Measurements from ENCODE around the gene SLC43A2.

- TF ChIP-seq MAX (IDR thresholded peaks at IDR 0.05) (no peak), RFX5 (IDR thresholded peaks at IDR 0.05) (no peak), NFE2L2 (conservative IDR thresholded peaks at IDR 0.05; ENCODE audit: low read length) (no peak), JUN (IDR thresholded peaks at IDR 0.05) (no peak), POLR2A (IDR thresholded peaks at IDR 0.05; ENCODE audit: low read length) (no peak), EP300 (IDR thresholded peaks at IDR 0.05) (no peak), CTCF (IDR thresholded peaks at IDR 0.05) (no peak), BHLHE40 (IDR thresholded peaks at IDR 0.05; ENCODE audit: low read depth, low read length) (no peak), JUNB (IDR thresholded peaks at IDR 0.05) (no peak), ZNF302 (CRISPR knock-in tag; IDR thresholded peaks at IDR 0.05) (no peak), CBX8 (IDR thresholded peaks at IDR 0.05) (no peak), HMGXB4 (CRISPR knock-in tag; IDR thresholded peaks at IDR 0.05; ENCODE audit: borderline replicate concordance) (no peak), FOSB (CRISPR knock-in tag; IDR thresholded peaks at IDR 0.05) (no peak), SMC3 (IDR thresholded peaks at IDR 0.05) (no peak)
Measured at GRCh38 chr17:1634841-1635650, 6.4 kb upstream of the SLC43A2 start.
